GM12865 (cell line): ENCODE data around the gene DZIP1L.
A peak's percentile ranks its signal among the peaks of the same experiment; 100 is the strongest.
"Not testable (repeated sequence)": the region's sequence is repeated elsewhere in the genome, so short reads cannot be mapped to it uniquely, and the experiment has no call there.

ENCODE experiments used
- DNase-seq: peaks from one replicate; pipeline ENCODE4 v3.0.0; 2010; ENCODE audit warnings: low read depth
- H3K4me3 ChIP-seq: 2 replicates; pipeline ENCODE4 v1.5.1; 2011; ENCODE audit warnings: mild to moderate bottlenecking, low read depth, low read length, control low read depth
- CTCF ChIP-seq: IDR thresholded peaks from 2 replicates; pipeline ENCODE4 v1.5.1; 2011; ENCODE audit warnings: low read length, control low read depth, low read depth, inconsistent platforms; ENCODE audit not compliant: insufficient read depth; ENCODE audit errors: missing control alignments

DZIP1L gene

GRCh38 chr3:138114988-138115971 lies at the start of gene DZIP1L:
TSS of gene DZIP1L (minus strand) at chr3:138115608. CDS start at chr3:138103971, 11,637 bp downstream.
- DNase-seq, result peak; percentile 43
- TF ChIP-seq CTCF, result peak; percentile 49
- peak within 1 kb of the TSS; percentile 30 for H3K4me3 ChIP-seq

- no peak overlapping the region for H3K4me3 ChIP-seq
- no peak for DNase-seq
- TF ChIP-seq CTCF, result no peak
These were observed 49.7 kb upstream of the DZIP1L start for GRCh38 chr3:138165061-138165460.

- no peak overlapping the region for H3K4me3 ChIP-seq
- DNase-seq, result no peak
- TF ChIP-seq CTCF, result no peak
These were observed 42.3 kb upstream of the DZIP1L start for GRCh38 chr3:138157743-138158142.

- no peak overlapping the region for H3K4me3 ChIP-seq
- TF ChIP-seq CTCF, result no peak
- DNase-seq, result no peak
These were observed 39.1 kb upstream of the DZIP1L start for GRCh38 chr3:138154534-138154933.

GRCh38 chr3:138148503-138148902 lies 33.1 kb upstream of the DZIP1L start:
- DNase-seq, result no peak
- TF ChIP-seq CTCF, result no peak
- no peak overlapping the region for H3K4me3 ChIP-seq

- DNase-seq, H3K4me3 ChIP-seq: not testable (repeated sequence)
These were observed 26.8 kb upstream of the DZIP1L start for GRCh38 chr3:138142181-138142580.

GRCh38 chr3:138140940-138141339 lies 25.5 kb upstream of the DZIP1L start:
- no peak for DNase-seq

More at GRCh38 chr3:138140940-138141339, 25.5 kb upstream of the DZIP1L start:
- H3K4me3 ChIP-seq, result no peak overlapping the region
- TF ChIP-seq CTCF, result no peak
